ENCODE measurements around the gene RGS17.
"Not testable (repeated sequence)": the region's sequence is repeated elsewhere in the genome, so short reads cannot be mapped to it uniquely, and the experiment has no call there.

RGS17 gene

DNA sequence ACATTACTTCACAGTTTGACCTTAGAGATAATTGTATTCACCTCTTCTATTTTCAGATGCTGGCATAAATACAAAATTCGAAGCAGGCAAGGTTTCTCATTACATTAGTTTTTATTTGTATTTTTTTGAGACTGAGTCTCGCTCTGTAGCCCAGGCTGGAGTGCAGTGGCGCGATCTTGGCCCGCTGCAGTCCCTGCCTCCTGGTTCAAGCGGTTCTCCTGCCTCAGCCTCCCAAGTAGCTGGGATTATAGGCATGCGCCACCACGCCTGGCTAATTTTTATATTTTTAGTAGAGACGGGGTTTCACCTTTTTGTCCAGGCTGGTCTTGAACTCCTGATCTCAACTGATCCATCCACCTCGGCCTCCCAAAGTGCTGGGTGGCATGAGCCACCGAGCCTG is 145.8 kb downstream of the RGS17 start:
- not testable (repeated sequence) for DNase-seq (ENCODE audit: low read depth in 2 of 2)

DNA sequence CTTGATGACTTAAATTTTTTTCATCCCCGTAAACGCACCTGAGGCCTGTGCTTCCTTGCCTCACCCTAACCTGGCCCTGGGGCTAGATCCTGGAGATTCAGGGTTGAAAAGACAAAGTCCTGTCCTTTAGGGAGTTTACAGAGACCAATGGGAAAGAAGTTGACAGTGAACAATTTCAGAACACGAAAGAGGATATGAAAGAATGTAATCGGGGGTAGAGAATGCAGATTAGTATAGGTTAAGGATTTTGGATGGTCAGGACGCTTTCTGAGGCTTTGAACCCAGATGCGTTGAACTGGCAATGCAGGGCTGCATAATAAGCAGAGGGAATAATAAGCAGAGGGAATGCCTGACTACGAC is 146.6 kb downstream of the RGS17 start:
- no peak for DNase-seq (ENCODE audit: low read depth in 2 of 2)

DNA sequence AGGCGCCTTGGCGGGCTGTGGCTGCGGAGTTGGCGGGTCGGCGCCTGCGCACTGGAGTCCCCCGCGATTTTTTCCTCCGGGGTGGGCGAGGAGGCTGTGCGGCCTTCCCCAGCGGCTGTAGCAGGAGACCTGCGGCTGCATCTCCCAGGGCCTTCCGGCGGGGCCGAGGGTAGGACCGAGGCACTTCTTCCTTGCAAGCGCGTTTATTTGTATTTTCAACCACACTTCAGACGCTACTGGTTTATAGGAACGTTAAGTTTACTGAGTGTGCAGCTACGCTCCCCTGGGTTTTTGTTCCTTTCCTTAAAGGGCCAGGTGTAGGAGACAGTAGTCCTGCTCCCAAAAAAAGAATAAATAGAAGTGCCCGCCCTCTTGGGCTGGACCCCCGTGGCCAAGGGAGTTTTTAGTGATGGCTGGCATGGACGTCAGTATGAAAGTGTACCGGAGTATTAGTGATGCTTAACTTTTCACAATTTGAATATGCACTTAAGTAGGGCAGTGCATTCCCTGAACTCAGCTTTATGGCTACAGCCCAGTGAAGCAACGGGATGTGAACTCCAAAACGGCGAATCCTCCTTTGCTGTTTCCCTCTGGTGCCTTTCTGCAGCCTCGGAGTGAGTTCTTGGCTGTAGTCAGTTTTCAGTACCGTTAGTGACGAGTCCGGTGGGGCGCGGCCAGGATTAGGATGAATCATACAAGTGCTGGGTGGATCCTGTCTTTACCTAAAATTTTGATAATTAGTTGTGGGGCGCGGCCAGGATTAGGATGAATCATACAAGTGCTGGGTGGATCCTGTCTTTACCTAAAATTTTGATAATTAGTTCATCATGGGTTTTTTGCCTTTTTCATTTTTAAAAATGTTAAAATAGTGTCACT is 147.2 kb downstream of the RGS17 start:
- DNase-seq (ENCODE audit: low read depth in 2 of 2): peak; percentile 71 to 91

DNA sequence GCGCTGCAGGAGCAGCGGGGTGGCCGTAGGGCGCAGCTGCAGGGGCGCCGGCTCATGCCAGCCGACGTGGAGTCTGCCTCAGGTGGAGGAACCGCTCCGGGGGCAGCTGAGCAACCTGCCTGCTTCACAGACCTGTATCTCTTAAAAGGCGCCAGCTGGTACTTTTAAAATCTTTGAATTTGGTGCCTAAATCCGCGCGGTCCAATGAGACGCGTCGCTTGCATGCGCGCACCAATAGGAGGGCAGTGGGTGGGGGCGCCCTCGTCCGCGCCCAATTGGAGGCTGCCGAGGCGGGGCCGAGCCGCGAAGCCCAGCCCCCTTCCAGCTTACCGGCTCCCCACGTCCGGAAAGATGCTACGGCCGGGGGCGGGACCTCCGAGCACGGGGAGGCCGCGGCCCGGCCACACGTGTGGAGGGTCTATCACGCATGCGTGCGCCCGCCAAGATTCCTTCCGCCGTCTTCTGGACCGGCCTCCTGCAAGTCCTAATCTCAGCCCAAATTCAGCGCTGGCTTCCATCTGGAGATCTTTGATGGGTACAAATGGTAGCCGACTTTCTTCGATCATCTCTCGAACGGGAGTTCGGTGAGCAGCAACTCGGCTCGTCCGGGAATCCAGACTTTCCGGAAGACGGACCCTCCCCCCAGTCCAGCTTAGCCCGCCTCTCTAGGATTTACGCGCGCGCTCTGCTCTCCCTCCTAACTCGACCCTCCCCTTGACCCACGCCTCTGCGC is 148.0 kb downstream of the RGS17 start, which contains the start of gene FBXO5:
Gene FBXO5 (minus strand): TSS at position 138 of the 733 bp plus-strand sequence. CDS start 82 bp downstream, at position 56.
- DNase-seq (ENCODE audit: low read depth in 2 of 2): peak; percentile 96

DNA sequence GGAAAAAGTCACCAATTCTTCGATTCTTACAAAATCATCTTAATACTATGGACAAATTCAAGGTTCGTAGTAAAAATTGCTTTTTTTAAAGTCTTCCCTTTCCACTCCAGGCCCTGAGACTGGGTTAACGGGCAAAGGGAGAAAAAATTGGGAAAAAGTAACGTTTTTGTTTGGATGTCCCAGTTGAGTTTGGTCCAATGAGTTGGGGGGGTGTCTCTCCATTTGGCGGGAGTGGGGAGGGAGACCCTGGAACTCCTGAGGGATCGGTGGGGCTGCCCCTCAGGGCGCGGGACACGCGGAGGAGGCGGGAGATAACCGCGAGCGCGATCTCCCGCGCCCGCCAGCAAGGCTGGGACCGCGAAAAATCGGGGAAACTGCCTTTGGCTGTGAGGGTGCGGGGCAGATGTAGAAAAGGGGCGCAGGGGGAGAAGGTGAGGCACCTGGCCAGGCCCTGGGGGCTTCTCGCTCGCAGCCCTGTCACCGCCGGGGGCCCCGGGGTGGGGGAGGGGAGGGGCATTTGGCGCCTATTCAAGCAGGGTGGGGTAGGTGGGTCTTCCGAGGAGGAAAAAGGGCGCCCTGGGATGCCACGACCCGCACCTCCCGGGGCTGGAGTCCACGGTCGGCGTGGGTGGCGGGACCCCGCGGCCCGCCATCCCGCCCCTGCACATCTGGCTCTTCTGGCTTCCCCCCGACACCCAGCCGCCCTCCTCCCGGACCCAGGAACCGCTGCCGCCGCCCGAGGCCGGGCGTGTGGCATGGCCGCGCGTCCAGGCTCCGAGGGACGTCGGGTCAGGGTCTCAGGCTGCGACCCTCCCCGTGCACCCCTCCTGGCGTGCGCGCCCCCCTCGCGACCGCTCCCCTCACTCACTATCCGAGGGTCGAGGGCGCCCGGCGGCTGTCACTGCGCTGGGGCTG is 148.8 kb downstream of the RGS17 start:
- DNase-seq (ENCODE audit: low read depth in 2 of 2): no peak

DNA sequence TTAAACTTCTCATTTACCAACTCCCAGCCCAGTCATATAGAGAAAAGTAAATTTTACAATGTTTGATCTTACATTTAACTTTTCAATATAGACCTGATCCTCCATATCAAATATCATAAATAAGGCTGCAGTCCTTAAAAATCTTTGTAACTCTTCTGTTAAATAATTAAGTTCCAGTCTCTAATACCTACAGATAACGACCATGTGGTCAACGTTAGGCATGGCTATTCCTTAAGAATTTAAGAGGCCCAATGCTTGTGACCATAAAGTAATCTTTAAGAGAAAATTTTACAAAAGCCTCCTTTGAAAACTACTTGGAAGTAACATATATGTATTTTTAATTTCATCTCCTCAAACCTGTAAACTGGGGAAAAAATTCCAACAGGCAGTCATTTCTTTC is 149.9 kb downstream of the RGS17 start:
- DNase-seq (ENCODE audit: low read depth in 2 of 2): no peak

DNA sequence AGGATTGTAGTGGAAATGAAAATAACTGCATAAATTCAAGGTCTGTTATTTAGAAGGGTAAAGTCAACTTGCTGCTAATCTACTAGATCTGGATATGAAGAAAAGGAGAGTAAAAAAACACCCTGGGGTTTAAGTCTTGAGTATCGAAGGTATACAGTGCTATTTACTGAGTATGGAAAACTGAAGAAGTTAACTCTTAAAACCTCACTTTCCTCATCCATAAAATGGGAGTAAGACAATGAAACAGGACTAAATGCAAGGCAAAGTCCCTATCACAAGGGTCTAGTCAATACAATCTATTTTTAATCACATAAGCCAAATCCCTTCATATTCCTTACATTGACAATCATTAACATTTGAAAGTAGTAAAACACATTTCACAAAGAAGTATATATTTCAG is 150.4 kb downstream of the RGS17 start:
- DNase-seq (ENCODE audit: low read depth in 2 of 2): no peak

DNA sequence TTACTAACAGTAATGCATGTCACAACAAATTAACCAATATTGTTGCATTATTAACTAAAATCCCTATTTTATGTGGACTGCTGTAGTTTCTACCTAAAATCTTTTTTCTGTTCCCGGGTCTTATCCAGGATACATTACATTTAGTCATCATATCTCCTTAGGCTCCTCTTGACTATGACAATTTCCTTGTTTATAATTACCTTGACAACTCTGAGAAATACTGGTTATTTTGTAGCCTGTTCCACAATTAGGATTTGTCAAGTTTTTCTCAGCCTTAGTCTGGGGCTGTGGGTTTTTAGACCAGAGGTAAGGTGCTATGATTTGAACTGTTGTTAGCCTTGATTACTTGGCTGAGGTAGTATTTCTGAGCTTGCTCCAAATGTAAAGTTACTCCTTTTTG is 152.0 kb downstream of the RGS17 start:
- DNase-seq (ENCODE audit: low read depth in 2 of 2): no peak

DNA sequence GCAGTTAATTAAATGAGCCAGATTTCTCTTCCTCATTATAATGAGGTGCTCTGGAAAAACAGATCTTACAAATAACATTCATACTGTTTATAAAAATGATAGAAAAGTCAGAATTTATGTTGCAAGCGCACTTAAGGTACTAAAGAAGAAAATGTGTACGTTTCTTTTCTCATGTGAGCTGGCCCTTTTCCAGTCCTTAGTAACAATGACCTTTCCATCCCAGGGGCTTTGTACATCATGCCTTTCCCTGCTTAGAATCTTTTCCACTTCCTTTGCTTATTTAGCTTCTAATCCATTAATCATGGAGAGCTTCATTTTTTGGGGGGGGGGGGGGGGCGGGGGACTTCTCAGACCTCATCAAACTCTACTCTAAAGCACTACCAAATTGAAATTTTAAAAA is 153.0 kb downstream of the RGS17 start:
- DNase-seq (ENCODE audit: low read depth in 2 of 2): no peak

DNA sequence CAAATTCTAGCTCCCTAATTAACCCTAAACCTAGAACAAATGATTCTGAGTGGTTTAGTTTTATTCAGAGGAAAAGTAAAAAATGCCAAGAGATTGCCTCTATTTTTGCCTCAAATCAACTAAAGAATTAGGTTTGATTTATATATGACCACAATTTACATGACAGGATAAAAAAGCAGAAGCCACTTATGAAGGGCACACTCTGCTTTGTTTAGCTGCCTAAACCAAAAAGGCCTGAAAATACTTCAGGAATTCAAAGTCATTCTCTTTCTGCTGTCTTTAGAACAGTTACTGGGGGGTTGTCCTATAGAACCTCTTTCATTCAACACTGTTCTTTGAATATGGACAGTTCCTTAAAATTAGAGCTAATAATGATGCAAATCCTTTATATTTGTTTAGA is 153.5 kb downstream of the RGS17 start:
- no peak for DNase-seq (ENCODE audit: low read depth in 2 of 2)

DNA sequence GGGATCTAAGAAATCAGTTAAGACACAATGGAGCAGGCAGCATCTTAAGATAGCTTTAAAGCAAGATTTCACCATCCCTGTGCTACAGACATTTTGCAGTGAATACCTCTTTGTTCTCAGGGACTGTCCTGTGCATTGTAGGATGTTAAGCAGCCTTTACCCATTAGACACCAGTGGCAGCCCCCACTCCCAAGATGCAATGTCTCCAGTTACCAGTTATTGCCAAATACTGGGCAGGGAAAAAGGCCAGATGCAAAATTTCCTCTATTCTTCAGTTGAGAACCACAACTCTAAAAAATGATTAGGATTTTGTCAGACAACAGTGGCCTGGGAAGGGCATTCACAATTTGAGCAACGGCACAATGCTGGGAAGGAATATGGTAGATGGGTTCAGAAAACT is 154.3 kb downstream of the RGS17 start:
- no peak for DNase-seq (ENCODE audit: low read depth in 2 of 2)

DNA sequence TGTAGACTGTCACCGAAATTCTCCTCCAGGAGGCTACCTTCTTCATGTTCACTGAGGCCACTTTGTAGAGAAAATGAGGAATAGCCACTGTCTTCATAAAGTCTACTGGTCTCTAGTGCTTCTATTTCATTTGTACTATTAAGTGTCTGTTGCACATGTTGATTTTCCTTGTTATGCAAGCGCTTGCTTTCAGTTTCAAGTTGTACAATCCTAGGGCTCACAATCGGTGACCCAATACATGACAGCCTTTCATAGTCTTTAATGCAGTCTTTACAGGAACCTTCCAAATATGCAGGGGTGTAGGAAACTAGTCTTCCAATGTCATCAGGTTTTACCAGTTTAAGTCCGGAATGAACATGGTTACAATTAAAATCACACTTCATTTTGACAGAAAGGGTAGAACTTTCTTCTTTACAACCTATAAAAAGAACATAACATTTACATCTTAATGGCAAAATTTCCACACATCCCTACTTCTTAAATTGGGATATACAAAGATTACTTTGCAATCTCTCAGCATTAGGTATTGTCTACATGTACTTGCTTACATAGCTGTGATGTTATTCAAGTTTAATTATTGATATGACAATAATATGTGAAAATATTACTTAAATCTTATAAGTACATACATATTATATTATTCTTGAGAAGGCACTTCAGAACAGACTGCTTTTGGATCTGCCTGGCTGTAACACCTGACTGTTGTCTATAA is 155.7 kb downstream of the RGS17 start:
- no peak for DNase-seq (ENCODE audit: low read depth in 2 of 2)

DNA sequence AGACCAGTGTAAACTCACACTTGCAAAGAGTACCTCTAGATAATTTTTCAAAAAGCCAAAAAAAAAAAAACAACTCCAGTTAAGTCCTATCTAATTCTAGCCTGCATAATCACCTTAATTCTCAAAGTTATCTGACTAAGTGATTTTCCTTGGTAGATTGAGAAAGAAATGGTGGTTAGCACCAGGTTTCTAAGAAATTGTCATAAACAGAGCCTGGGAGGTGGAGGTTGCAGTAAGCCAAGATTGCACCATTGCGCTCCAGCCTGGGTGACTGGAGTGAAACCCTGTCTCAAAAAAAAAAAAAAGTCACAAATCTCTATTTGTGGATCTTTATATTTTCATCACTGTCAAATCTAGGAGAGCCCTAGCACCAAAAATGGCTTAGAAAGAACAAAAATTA is 157.2 kb downstream of the RGS17 start:
- no peak for DNase-seq (ENCODE audit: low read depth in 2 of 2)

DNA sequence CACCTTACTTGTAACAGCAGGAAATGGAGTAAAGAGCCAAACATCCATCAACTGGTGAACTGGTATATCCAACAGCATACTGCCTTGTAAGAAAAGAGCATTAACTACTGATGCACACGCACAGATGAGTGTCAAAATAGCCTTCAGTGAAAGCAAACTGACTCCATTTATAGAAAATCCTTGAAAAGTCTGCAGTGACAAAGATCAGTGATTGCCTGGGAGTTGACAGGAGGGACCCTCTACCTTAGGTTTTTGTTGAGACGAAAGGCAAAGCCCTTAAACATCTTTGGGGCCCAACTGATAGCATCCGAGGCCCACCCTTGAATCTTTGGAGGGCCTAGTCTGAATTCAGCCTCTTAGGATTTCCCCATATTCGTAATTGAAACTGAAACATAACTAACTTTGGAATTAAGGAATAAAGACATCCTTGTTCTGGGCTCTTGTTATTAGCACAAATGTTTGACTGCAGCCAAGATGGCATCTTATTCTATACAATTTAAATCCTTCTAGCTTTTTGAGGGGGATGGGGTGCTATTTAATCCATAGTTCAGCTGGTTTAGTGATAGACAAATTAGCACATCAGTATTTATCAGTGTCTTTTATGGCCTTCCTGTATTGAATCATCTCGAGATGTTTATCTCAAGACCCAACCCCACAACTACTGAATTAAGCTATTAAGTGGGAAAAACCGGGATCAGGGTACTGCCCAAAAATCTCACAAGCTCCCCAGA is 161.2 kb downstream of the RGS17 start:
- DNase-seq (ENCODE audit: low read depth in 2 of 2): no peak

DNA sequence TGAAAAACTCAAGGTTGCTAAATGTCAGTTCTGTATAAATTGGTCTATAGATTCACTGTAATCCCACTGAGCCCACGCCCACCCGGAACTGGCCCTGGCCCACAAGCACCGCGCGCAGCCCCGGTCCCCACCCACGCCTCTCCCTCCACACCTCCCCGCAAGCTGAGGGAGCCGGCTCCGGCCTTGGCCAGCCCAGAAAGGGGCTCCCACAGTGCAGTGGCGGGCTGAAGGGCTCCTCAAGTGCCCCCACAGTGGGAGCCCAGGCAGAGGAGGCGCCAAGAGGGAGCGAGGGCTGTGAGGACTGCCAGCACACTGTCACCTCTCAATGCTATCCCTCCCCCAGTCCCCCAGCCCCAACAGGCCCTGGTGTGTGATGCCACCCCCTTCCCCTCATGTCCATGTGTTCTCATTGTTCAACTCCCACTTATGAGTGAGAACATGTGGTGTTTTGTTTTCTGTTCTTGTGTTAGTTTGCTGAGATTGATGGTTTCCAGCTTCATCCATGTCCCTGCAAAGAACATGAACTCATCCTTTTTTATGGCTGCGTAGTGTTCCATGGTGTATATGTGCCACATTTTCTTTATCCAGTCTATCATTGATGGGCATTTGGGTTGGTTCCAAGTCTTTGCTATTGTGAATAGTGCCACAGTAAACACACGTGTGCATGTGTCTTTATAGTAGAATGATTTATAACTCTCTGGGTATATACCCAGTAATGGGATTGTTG is 164.8 kb downstream of the RGS17 start:
- DNase-seq (ENCODE audit: low read depth in 2 of 2): not testable (repeated sequence)

DNA sequence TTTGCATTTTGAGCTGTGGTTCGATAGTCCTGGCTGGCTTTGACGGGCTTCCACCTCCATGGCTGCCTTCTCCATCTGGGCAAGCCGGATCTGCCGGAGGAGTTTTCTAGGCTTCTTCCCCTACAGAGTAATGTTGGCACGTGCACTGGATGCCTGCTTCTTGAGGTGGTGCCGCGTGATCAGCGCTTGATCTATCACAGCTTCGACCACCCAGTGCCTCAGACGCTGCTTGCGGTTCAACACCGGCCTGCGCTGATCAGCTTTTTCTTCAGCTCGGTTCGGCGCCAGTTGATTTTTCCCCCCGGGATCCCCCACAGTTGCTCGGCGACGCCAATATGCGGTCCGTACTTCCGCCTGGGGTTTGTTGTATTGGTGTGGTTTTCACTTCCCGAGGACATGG is 171.7 kb downstream of the RGS17 start:
- DNase-seq (ENCODE audit: low read depth in 2 of 2): no peak

DNA sequence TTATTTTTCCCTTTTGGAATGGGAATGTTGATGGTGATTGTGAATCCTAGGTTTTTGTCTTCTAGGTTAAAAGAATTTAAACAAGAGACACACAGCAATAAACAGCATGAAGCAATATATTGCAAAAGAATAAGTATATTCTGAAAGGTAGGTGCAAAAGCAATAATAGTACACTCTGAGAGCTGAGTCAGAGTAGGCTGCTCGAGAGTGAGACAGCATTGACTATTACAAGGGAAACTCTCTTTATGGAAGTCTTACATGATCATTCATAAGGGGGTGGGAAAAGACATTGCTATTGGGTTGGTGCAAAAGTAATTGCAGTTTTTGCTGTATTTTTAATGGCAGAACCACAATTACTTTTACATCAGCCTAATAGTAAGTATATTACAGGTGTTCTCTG is 173.3 kb downstream of the RGS17 start:
- DNase-seq (ENCODE audit: low read depth in 2 of 2): no peak

Measured in stimulated activated CD4-positive, alpha-beta T cell treated with anti-CD3 and anti-CD28 coated beads, Interleukin-15, amount 100 ng/mL, for 48 hours (primary cell).